ENCODE results near the gene OR10G2.

The OR10G2 gene

DNA sequence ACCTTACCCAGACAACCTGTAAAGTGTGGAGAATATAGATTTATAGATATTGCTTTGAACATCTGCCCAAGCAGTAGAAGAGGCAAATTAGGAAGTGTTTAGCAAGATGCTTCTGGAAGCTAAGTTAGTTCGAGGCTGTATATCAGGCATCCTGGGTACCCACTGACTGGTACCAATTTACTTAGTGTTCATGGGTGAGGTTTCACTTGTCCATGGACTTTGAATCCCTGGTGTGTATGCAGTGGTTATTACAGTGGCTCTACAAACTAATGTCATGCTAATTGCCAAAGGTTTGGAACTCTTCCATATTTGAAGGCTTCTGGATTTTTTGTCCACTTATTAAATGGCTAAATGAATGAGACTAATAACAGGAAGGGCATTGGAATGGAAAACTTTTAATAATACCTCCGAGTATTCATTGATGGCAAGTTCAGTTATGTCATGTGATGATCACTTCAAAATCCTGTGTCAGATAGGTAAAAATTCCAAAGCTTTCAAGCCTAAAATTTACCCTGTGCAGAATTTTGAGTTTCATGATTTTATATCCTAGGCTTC, 18.7 kb upstream of the OR10G2 start, which contains the start of gene OR4E2:
OR4E2 (plus strand) TSS at position 505 of the 555 bp plus-strand sequence. CDS start 11,248 bp downstream, outside the sequence.
- TF ChIP-seq SPI1 (IDR thresholded peaks at IDR 0.05; ENCODE audit: borderline replicate concordance, low read depth): no peak
- TF ChIP-seq, protein P1, sequence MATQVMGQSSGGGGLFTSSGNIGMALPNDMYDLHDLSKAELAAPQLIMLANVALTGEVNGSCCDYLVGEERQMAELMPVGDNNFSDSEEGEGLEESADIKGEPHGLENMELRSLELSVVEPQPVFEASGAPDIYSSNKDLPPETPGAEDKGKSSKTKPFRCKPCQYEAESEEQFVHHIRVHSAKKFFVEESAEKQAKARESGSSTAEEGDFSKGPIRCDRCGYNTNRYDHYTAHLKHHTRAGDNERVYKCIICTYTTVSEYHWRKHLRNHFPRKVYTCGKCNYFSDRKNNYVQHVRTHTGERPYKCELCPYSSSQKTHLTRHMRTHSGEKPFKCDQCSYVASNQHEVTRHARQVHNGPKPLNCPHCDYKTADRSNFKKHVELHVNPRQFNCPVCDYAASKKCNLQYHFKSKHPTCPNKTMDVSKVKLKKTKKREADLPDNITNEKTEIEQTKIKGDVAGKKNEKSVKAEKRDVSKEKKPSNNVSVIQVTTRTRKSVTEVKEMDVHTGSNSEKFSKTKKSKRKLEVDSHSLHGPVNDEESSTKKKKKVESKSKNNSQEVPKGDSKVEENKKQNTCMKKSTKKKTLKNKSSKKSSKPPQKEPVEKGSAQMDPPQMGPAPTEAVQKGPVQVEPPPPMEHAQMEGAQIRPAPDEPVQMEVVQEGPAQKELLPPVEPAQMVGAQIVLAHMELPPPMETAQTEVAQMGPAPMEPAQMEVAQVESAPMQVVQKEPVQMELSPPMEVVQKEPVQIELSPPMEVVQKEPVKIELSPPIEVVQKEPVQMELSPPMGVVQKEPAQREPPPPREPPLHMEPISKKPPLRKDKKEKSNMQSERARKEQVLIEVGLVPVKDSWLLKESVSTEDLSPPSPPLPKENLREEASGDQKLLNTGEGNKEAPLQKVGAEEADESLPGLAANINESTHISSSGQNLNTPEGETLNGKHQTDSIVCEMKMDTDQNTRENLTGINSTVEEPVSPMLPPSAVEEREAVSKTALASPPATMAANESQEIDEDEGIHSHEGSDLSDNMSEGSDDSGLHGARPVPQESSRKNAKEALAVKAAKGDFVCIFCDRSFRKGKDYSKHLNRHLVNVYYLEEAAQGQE (IDR thresholded peaks at IDR 0.05; ENCODE audit: insufficient replicate concordance, low read depth): no peak
- no peak for TF ChIP-seq CTCF (IDR thresholded peaks at IDR 0.05; ENCODE audit: insufficient read depth, low read length)
- no peak for TF ChIP-seq GABPA (IDR thresholded peaks at IDR 0.05; ENCODE audit: low read depth)
- TF ChIP-seq POLR2AphosphoS5 (IDR thresholded peaks at IDR 0.05; ENCODE audit: low read depth): no peak
- Histone ChIP-seq H3K4me3 (replicated peaks; ENCODE audit: insufficient read depth, low read length) (no peak within 1 kb of the TSS), H3K27ac (replicated peaks) (no peak within 1 kb of the TSS), H3K27me3 (ENCODE audit: insufficient read depth, poor library complexity, severe bottlenecking) (no peaks in the 10 kb centered on the region)
- DNase-seq (ENCODE audit: low read depth in 1 of 2, low spot score in 1 of 2): no peak

DNA sequence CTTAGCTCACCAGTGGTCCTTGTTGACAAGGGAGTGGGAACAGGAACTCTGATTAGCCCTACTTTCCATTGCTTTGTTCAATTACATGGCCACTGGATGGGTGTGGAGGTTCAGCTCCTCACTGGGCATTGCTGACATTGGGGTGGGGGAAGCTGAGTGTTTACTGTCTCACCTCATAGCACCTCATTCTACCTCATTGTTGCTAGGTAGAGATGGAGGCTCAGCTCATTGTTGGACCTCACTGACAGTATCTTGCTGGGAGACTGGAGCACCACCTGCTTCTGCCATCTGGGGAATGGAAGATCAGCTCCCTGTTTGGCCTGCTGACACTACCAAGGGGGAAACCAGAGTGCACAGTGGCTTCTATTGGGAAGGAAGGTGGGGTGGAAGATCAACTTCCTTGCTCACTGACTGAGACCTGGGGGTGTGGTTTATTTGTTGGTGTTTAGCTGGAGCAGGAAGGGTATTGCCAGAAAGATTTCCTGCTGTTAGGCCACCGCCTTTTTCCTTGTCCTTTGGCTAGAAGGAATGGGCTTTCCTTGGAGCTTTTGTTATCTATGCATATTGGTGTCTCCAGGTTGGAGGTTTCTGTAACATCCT, 17.6 kb upstream of the OR10G2 start:
- Histone ChIP-seq H3K27ac (replicated peaks) (no peak overlapping the region), H3K4me3 (replicated peaks; ENCODE audit: insufficient read depth, low read length) (no peak overlapping the region), H3K27me3 (ENCODE audit: insufficient read depth, poor library complexity, severe bottlenecking) (no peaks in the 10 kb centered on the region)
- no peak for DNase-seq (ENCODE audit: low read depth in 1 of 2, low spot score in 1 of 2)
- no peak for TF ChIP-seq CTCF (IDR thresholded peaks at IDR 0.05; ENCODE audit: insufficient read depth, low read length)
- TF ChIP-seq POLR2AphosphoS5 (IDR thresholded peaks at IDR 0.05; ENCODE audit: low read depth): no peak
- TF ChIP-seq SPI1 (IDR thresholded peaks at IDR 0.05; ENCODE audit: borderline replicate concordance, low read depth): no peak
- no peak for TF ChIP-seq GABPA (IDR thresholded peaks at IDR 0.05; ENCODE audit: low read depth)
- TF ChIP-seq, protein P1 (IDR thresholded peaks at IDR 0.05; ENCODE audit: insufficient replicate concordance, low read depth): no peak

- no peak for DNase-seq (ENCODE audit: low read depth in 1 of 2, low spot score in 1 of 2)
- TF ChIP-seq SPI1 (IDR thresholded peaks at IDR 0.05; ENCODE audit: borderline replicate concordance, low read depth) (no peak), GABPA (IDR thresholded peaks at IDR 0.05; ENCODE audit: low read depth) (no peak), POLR2AphosphoS5 (IDR thresholded peaks at IDR 0.05; ENCODE audit: low read depth) (no peak), CTCF (IDR thresholded peaks at IDR 0.05; ENCODE audit: insufficient read depth, low read length) (no peak)
- TF ChIP-seq, protein P1 (IDR thresholded peaks at IDR 0.05; ENCODE audit: insufficient replicate concordance, low read depth): no peak
- Histone ChIP-seq H3K27me3 (ENCODE audit: insufficient read depth, poor library complexity, severe bottlenecking) (no peaks in the 10 kb centered on the region), H3K27ac (replicated peaks) (no peak overlapping the region), H3K4me3 (replicated peaks; ENCODE audit: insufficient read depth, low read length) (no peak overlapping the region)
Observed at GRCh38 chr14:21647380-21647779, 12.6 kb upstream of the OR10G2 start.
